GM12878 (cell line): ENCODE results near the gene PLEKHD1. TPM values are rescaled to one million over a fixed set of nuclear protein-coding genes. Genes with fewer than 3 reads are reported as not detected.

Source experiments
- ATAC-seq: fragments of 200-7000 bp; cut with Tn5 transposase; 3 replicates; pipeline ENCODE4 v1.9.1; 2020; ENCODE audit warnings: mild to moderate bottlenecking, moderate library complexity
- BruUV-seq: library from RNA; stranded (reverse); fragments of 400-500 nt; replicated peaks from 2 replicates; lab custom pipeline; 2021; lab: Mats Ljungman, UMichigan
- CTCF ChIA-PET: fragments of 300-600 bp; sonication (Branson Sonifier 250); formaldehyde crosslinking; extraction: SDS; loops from one replicate; lab custom pipeline; 2021; ENCODE audit warnings: inconsistent platforms; lab: Yijun Ruan, JAX
- POLR2A ChIA-PET: fragments of 350-600 bp; formaldehyde crosslinking; extraction: SDS; loops from one replicate; lab custom pipeline; 2021; ENCODE audit warnings: inconsistent platforms; lab: Charles Lee
- RAD21 ChIA-PET: fragments of 300-600 bp; sonication (Branson Sonifier 250); formaldehyde crosslinking; loops from one replicate; lab custom pipeline; 2023; ENCODE audit warnings: antibody characterized with exemption; ENCODE audit not compliant: unreplicated experiment; lab: Charles Lee
- SMC1A ChIA-PET: fragments of 300-600 bp; sonication (Branson Sonifier 250); formaldehyde crosslinking; loops from one replicate; lab custom pipeline; 2023; ENCODE audit not compliant: unreplicated experiment, uncharacterized antibody; lab: Charles Lee
- DNase-seq: peaks from one replicate; pipeline ENCODE4 v3.0.0-alpha.2; 2011; ENCODE audit warnings: low read depth, low spot score
- FAIRE-seq: peaks from 3 replicates; lab custom pipeline; 2011; peaks lifted over from hg19 to GRCh38; lab: Jason Lieb, UNC
- H2AFZ ChIP-seq: 2 replicates; pipeline ENCODE4 v1.6.0; 2011; ENCODE audit warnings: low read depth, low read length, control low read depth; ENCODE audit not compliant: control insufficient read depth
- H3K27ac ChIP-seq: 2 replicates; pipeline ENCODE4 v1.5.1; 2011; ENCODE audit warnings: control low read depth; ENCODE audit not compliant: control insufficient read depth, insufficient read depth
- H3K27me3 ChIP-seq, 2 experiments: replicated peaks in 1 of 2; 2 replicates each; pipeline versions ENCODE4 v1.6.0 to v1.6.1; 2011; ENCODE audit warnings: low read length in 1 of 2; ENCODE audit not compliant: control insufficient read depth in 2 of 2, insufficient read depth in 2 of 2
- H3K36me3 ChIP-seq, 2 experiments: 2 replicates each; pipeline ENCODE4 v1.5.1; 2011; ENCODE audit warnings: low read length in 1 of 2; ENCODE audit not compliant: control insufficient read depth in 2 of 2, insufficient read depth in 2 of 2
- H3K4me1 ChIP-seq: 2 replicates; pipeline ENCODE4 v1.6.1; 2011; ENCODE audit warnings: mild to moderate bottlenecking, low read length, moderate library complexity, mixed read lengths; ENCODE audit not compliant: control insufficient read depth, insufficient read depth
- H3K4me2 ChIP-seq: 2 replicates; pipeline ENCODE4 v1.6.0; 2011; ENCODE audit warnings: control low read depth; ENCODE audit not compliant: control insufficient read depth, insufficient read depth
- H3K4me3 ChIP-seq: fragments of 200-600 bp; sonication (generic); 2 replicates; pipeline ENCODE4 v1.5.1; 2016
- H3K79me2 ChIP-seq: 2 replicates; pipeline ENCODE4 v1.6.0; 2011; ENCODE audit warnings: low read length; ENCODE audit not compliant: control insufficient read depth, insufficient read depth
- H3K9ac ChIP-seq: 2 replicates; pipeline ENCODE4 v1.8.0; 2011; ENCODE audit warnings: low read length, control low read depth, mixed read lengths; ENCODE audit not compliant: control insufficient read depth, insufficient read depth
- H3K9me3 ChIP-seq: replicated peaks from 3 replicates; pipeline ENCODE4 v1.5.1; 2011; ENCODE audit warnings: mild to moderate bottlenecking, low read length; ENCODE audit not compliant: control insufficient read depth, insufficient read depth
- H4K20me1 ChIP-seq: 2 replicates; pipeline ENCODE4 v1.6.0; 2011; ENCODE audit not compliant: control insufficient read depth, insufficient read depth
- BMI1 ChIP-seq: fragments of 450-650 bp; IDR thresholded peaks from 2 replicates; pipeline ENCODE4 v1.6.1; 2016; ENCODE audit warnings: mild to moderate bottlenecking, moderate library complexity, borderline replicate concordance
- CBX5 ChIP-seq: sonication (generic); IDR thresholded peaks from 2 replicates; pipeline ENCODE4 v1.6.1; 2016; ENCODE audit warnings: low read depth, moderate library complexity, mild to moderate bottlenecking, inconsistent platforms
- ELK1 ChIP-seq: IDR thresholded peaks from 2 replicates; pipeline ENCODE4 v1.6.1; 2012; ENCODE audit warnings: low read depth, low read length, improper control_type of control experiment
- EZH2 ChIP-seq: IDR thresholded peaks from 2 replicates; pipeline ENCODE4 v1.6.1; 2012; ENCODE audit warnings: low read depth, mild to moderate bottlenecking, control low read depth, inconsistent platforms, low read length, borderline replicate concordance; ENCODE audit not compliant: control insufficient read depth
- GABPA ChIP-seq: IDR thresholded peaks from 2 replicates; pipeline ENCODE4 v1.6.1; 2014; ENCODE audit warnings: antibody characterized with exemption, low read depth, mild to moderate bottlenecking, inconsistent platforms
- HDAC6 ChIP-seq: fragments of 200-600 bp; sonication (generic); IDR thresholded peaks from one replicate; pipeline ENCODE4 v1.8.0; 2017; ENCODE audit warnings: antibody characterized with exemption; ENCODE audit not compliant: unreplicated experiment
- HDGF ChIP-seq: fragments of 450-650 bp; IDR thresholded peaks from 2 replicates; pipeline ENCODE4 v1.6.1; 2016; ENCODE audit warnings: antibody characterized with exemption
- MEF2A ChIP-seq: IDR thresholded peaks from 2 replicates; pipeline ENCODE4 v1.6.1; 2011; ENCODE audit warnings: low read depth, mild to moderate bottlenecking, low read length, moderate library complexity; ENCODE audit not compliant: insufficient read depth
- NBN ChIP-seq: fragments of 450-650 bp; IDR thresholded peaks from 2 replicates; pipeline ENCODE4 v1.6.1; 2016
- NR2F1 ChIP-seq: fragments of 450-650 bp; conservative IDR thresholded peaks from 2 replicates; pipeline ENCODE4 v1.6.1; 2017; ENCODE audit warnings: mild to moderate bottlenecking
- POLR2AphosphoS5 ChIP-seq: IDR thresholded peaks from 2 replicates; pipeline ENCODE4 v1.6.1; 2011; ENCODE audit warnings: mild to moderate bottlenecking, low read length, inconsistent platforms
- RAD21 ChIP-seq: IDR thresholded peaks from 2 replicates; pipeline ENCODE4 v1.6.1; 2011; ENCODE audit warnings: mild to moderate bottlenecking, low read depth, low read length, moderate library complexity; ENCODE audit not compliant: insufficient read depth
- SMAD5 ChIP-seq: IDR thresholded peaks from 2 replicates; pipeline ENCODE4 v1.6.1; 2016; ENCODE audit warnings: antibody characterized with exemption, low read depth
- SUPT20H ChIP-seq: IDR thresholded peaks from 2 replicates; pipeline ENCODE4 v1.6.1; 2011; ENCODE audit warnings: low read depth, mild to moderate bottlenecking, low read length, moderate library complexity, borderline replicate concordance; ENCODE audit not compliant: control insufficient read depth
- ZNF274 ChIP-seq: IDR thresholded peaks from one replicate; pipeline ENCODE4 v1.8.0; 2011; ENCODE audit not compliant: insufficient read length, insufficient read depth
- WGBS: methylation state at CpG from one replicate; pipeline ENCODE4 v1.1.6; 2016; ENCODE audit warnings: low lambda C conversion rate; ENCODE audit not compliant: insufficient replicate concordance, insufficient coverage; ENCODE audit errors: missing lambda C conversion rate; 5-methylcytosine and 5-hydroxymethylcytosine counted together
- in situ Hi-C: fragments of 300-500 bp; cut with MboI; formaldehyde crosslinking; loops from 9 replicates; pipeline ENCODE4 v1.14.3; 2018; ENCODE audit warnings: mixed read lengths
- intact Hi-C: fragments of 100-400 bp; cut with micrococcal nuclease; formaldehyde crosslinking; loops from one replicate; pipeline ENCODE4 v1.14.2; 2022; ENCODE audit not compliant: unreplicated experiment
- polyA plus RNA-seq, 11 experiments: library from polyadenylated mRNA; depleted of rRNA in 4 of 11; unstranded in 6 of 11; stranded (reverse) in 5 of 11; fragments of >200 nt; fragmentation: Nextera tagmentation in 4 of 11; fragmentation: Illumina TruSeq in 1 of 11; extraction: Ambion mirVana in 4 of 11; extraction: Trizol in 1 of 11; gene quantifications; 1 replicate in 1 of 11; 2 replicates in 10 of 11; pipeline versions ENCODE4 v1.2.1 to v1.2.3, GENCODE V29; 2011 to 2016; ENCODE audit warnings: inconsistent platforms in 2 of 11, missing spikeins in 2 of 11, low read depth in 1 of 11
- total RNA-seq, 4 experiments: library from RNA; depleted of rRNA in 3 of 4; stranded (reverse); fragments of >200 nt in 3 of 4; fragmentation: Illumina TruSeq in 1 of 4; extraction: Trizol in 1 of 4; gene quantifications; 2 replicates each; pipeline versions ENCODE4 v1.2.1 to v1.2.3, GENCODE V29; 2013 to 2021
- TF ChIP-seq, protein P1 (sequence below): IDR thresholded peaks from 2 replicates; pipeline ENCODE4 v1.6.1; 2012; ENCODE audit warnings: low read depth, low read length, improper control_type of control experiment
- TF ChIP-seq, protein P2 (sequence below): fragments of 450-650 bp; conservative IDR thresholded peaks from 2 replicates; pipeline ENCODE4 v1.6.1; 2017; ENCODE audit warnings: mild to moderate bottlenecking, moderate library complexity
- TF ChIP-seq, protein P3 (sequence below), 3 experiments: IDR thresholded peaks in 2 of 3; conservative IDR thresholded peaks in 1 of 3; 2 replicates each; pipeline ENCODE4 v1.5.1; 2011; ENCODE audit warnings: low read depth in 3 of 3, low read length in 3 of 3, mild to moderate bottlenecking in 3 of 3, control low read depth in 2 of 3, moderate library complexity in 2 of 3, inconsistent platforms in 1 of 3, mixed read lengths in 1 of 3; ENCODE audit not compliant: control insufficient read depth in 2 of 3, insufficient read depth in 1 of 3; ENCODE audit errors: extremely low read depth in 1 of 3

The PLEKHD1 gene
- total and polyA plus RNA-seq, 10 of the 15 experiments (the other 5 are each of a cell fraction or from before 2014, with no cell fraction given) = 0.01 to 0.08 (median 0.04) TPM; not detected in 6

DNA sequence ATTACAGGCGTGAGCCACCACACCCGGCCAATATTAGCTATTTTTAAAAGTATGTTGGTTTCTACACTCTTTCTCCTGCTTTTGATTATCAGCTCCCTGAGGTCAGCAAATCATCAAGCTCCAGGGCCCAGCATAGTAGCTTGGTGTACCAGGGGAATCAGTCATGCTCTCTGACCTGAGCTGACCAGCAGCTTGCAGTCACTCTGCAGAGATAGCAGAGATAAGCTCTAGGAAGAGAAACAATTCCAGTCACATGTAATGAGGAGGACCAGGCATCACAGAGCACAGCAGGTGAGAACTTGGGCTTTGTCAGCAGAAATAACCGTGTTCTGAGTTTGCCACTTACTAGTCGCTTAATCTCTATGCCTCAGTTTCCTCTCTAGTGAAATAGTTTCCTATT is 8.5 kb downstream of the PLEKHD1 start (continued):
- TF ChIP-seq ELK1 (no peak), HDAC6 (no peak), BMI1 (no peak), ZNF274 (no peak), NR2F1 (no peak), POLR2AphosphoS5 (no peak)
- TF ChIP-seq, protein P1, sequence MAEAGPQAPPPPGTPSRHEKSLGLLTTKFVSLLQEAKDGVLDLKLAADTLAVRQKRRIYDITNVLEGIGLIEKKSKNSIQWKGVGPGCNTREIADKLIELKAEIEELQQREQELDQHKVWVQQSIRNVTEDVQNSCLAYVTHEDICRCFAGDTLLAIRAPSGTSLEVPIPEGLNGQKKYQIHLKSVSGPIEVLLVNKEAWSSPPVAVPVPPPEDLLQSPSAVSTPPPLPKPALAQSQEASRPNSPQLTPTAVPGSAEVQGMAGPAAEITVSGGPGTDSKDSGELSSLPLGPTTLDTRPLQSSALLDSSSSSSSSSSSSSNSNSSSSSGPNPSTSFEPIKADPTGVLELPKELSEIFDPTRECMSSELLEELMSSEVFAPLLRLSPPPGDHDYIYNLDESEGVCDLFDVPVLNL = no peak
- TF ChIP-seq, all 136 proteins: peak for 0

GRCh38 chr14:69493791-69494190 is 9.3 kb downstream of the PLEKHD1 start:
- H3K4me3 ChIP-seq = no peak overlapping the region
- DNase-seq (no peak), FAIRE-seq (no peak), ATAC-seq (no peak)
- no TSS peak for BruUV-seq
- intact Hi-C loops = no loop called here
- no peaks in the 10 kb centered on the region for H3K9me3 ChIP-seq
- H3K27ac ChIP-seq = no peak overlapping the region
- CTCF ChIA-PET = interaction anchor here (0.6 to 3.2 kb wide), 5 partner anchors 9 to 42 kb away, joined by 3 to 15 read pairs (median 3); no protein-coding TSS in a partner anchor
- H3K79me2 ChIP-seq = no peaks in the 10 kb centered on the region
- no peak overlapping the region for H3K9ac ChIP-seq
- POLR2A ChIA-PET = interaction anchor here (0.6 kb wide), 1 partner anchor 216 kb away, joined by 3 read pairs; no protein-coding TSS in a partner anchor
- no peak overlapping the region for H2AFZ ChIP-seq
- H3K27me3 ChIP-seq = no peaks in the 10 kb centered on the region
- in situ Hi-C loops = no loop called here
- no peak overlapping the region for H3K4me2 ChIP-seq
- H3K36me3 ChIP-seq = no peaks in the 10 kb centered on the region
- WGBS = 20% methylated on average over 3 of the region's 3 CpGs
- RAD21 ChIA-PET = no interaction called here
- SMC1A ChIA-PET = interaction anchor here (0.8 to 1.2 kb wide), 2 partner anchors 7 to 21 kb away, joined by 3 read pairs; no protein-coding TSS in a partner anchor
- no peaks in the 10 kb centered on the region for H4K20me1 ChIP-seq
- H3K4me1 ChIP-seq = no peaks in the 10 kb centered on the region
- TF ChIP-seq SUPT20H (no peak), HDGF (no peak), MEF2A (no peak), EZH2 (no peak), GABPA (no peak), CBX5 (no peak), SMAD5 (no peak), RAD21 (no peak), NBN (no peak)
- TF ChIP-seq, protein P2, sequence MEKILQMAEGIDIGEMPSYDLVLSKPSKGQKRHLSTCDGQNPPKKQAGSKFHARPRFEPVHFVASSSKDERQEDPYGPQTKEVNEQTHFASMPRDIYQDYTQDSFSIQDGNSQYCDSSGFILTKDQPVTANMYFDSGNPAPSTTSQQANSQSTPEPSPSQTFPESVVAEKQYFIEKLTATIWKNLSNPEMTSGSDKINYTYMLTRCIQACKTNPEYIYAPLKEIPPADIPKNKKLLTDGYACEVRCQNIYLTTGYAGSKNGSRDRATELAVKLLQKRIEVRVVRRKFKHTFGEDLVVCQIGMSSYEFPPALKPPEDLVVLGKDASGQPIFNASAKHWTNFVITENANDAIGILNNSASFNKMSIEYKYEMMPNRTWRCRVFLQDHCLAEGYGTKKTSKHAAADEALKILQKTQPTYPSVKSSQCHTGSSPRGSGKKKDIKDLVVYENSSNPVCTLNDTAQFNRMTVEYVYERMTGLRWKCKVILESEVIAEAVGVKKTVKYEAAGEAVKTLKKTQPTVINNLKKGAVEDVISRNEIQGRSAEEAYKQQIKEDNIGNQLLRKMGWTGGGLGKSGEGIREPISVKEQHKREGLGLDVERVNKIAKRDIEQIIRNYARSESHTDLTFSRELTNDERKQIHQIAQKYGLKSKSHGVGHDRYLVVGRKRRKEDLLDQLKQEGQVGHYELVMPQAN = no peak
- TF ChIP-seq, protein P3, sequence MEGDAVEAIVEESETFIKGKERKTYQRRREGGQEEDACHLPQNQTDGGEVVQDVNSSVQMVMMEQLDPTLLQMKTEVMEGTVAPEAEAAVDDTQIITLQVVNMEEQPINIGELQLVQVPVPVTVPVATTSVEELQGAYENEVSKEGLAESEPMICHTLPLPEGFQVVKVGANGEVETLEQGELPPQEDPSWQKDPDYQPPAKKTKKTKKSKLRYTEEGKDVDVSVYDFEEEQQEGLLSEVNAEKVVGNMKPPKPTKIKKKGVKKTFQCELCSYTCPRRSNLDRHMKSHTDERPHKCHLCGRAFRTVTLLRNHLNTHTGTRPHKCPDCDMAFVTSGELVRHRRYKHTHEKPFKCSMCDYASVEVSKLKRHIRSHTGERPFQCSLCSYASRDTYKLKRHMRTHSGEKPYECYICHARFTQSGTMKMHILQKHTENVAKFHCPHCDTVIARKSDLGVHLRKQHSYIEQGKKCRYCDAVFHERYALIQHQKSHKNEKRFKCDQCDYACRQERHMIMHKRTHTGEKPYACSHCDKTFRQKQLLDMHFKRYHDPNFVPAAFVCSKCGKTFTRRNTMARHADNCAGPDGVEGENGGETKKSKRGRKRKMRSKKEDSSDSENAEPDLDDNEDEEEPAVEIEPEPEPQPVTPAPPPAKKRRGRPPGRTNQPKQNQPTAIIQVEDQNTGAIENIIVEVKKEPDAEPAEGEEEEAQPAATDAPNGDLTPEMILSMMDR (IDR thresholded peaks at IDR 0.05 in 2 of 3, conservative IDR thresholded peaks at IDR 0.05 in 1 of 3; ENCODE audit: control insufficient read depth in 2 of 3, extremely low read depth in 1 of 3, insufficient read depth in 1 of 3, low read depth in 3 of 3, low read length in 3 of 3) = no peak
